HepG2 (cell line): ENCODE measurements around the gene ERBB3. TPM values are rescaled to one million over a fixed set of nuclear protein-coding genes. Genes with fewer than 3 reads are reported as not detected.

ENCODE experiments used
- ADNP ChIP-seq: sonication (generic); formaldehyde crosslinking; IDR thresholded peaks from 2 replicates; pipeline ENCODE4 v1.4.0; 2020; ENCODE audit warnings: missing genetic modification reagents
- BRCA1 ChIP-seq: sonication (generic); formaldehyde crosslinking; IDR thresholded peaks from 2 replicates; pipeline ENCODE4 v1.4.0; 2020; ENCODE audit warnings: missing genetic modification reagents
- HNF4A ChIP-seq: sonication (generic); formaldehyde crosslinking; IDR thresholded peaks from 2 replicates; pipeline ENCODE4 v1.4.0; 2020; ENCODE audit warnings: missing genetic modification reagents
- NFE2L1 ChIP-seq: sonication (generic); formaldehyde crosslinking; IDR thresholded peaks from 2 replicates; pipeline ENCODE4 v1.4.0; 2020; ENCODE audit warnings: missing genetic modification reagents, mild to moderate bottlenecking, borderline replicate concordance
- PAF1 ChIP-seq: IDR thresholded peaks from 2 replicates; pipeline ENCODE4 v1.6.1; 2016; ENCODE audit warnings: missing genetic modification reagents, missing compliant biosample characterization
- RXRB ChIP-seq: IDR thresholded peaks from 2 replicates; pipeline ENCODE4 v1.6.1; 2016; ENCODE audit warnings: borderline replicate concordance, missing genetic modification reagents, missing compliant biosample characterization
- SIX1 ChIP-seq: sonication (generic); formaldehyde crosslinking; IDR thresholded peaks from 2 replicates; pipeline ENCODE4 v1.4.0; 2020; ENCODE audit warnings: missing genetic modification reagents, borderline replicate concordance
- SOX5 ChIP-seq: IDR thresholded peaks from 2 replicates; pipeline ENCODE4 v1.6.1; 2016; ENCODE audit warnings: borderline replicate concordance
- SRSF1 ChIP-seq: fragments of 200-400 bp; formaldehyde crosslinking; optimal IDR thresholded peaks from 2 replicates; pipeline ENCODE3; 2017; ENCODE audit warnings: mild to moderate bottlenecking, low read depth, low read length, moderate library complexity
- ZNF652 ChIP-seq: IDR thresholded peaks from 2 replicates; pipeline ENCODE4 v1.6.1; 2016; ENCODE audit warnings: low read depth, borderline replicate concordance
- polyA plus RNA-seq, 8 experiments: library from polyadenylated mRNA; depleted of rRNA in 3 of 8; stranded (reverse) in 7 of 8; unstranded in 1 of 8; fragments of >200 nt; fragmentation: Illumina TruSeq in 4 of 8; extraction: Trizol in 4 of 8; gene quantifications; 2 replicates each; pipeline versions ENCODE4 v1.2.1 to v1.2.3, GENCODE V29; 2011 to 2016; ENCODE audit warnings: low read depth in 4 of 8, missing spikeins in 1 of 8, mixed read lengths in 1 of 8; ENCODE audit not compliant: insufficient read depth in 1 of 8
- total RNA-seq, 5 experiments: library from RNA; depleted of rRNA; stranded (reverse); fragments of >200 nt; fragmentation: Illumina TruSeq; extraction: Trizol; gene quantifications; 2 replicates each; pipeline ENCODE4 v1.2.3, GENCODE V29; 2016; ENCODE audit warnings: low read depth in 1 of 5
- TF ChIP-seq, protein P1 (sequence below): IDR thresholded peaks from 2 replicates; pipeline ENCODE4 v1.6.1; 2018; ENCODE audit warnings: missing genetic modification reagents, mild to moderate bottlenecking, missing compliant biosample characterization
- TF ChIP-seq, protein P2 (sequence below): sonication (generic); formaldehyde crosslinking; IDR thresholded peaks from 2 replicates; pipeline ENCODE4 v1.5.1; 2020; ENCODE audit warnings: mild to moderate bottlenecking, missing genetic modification reagents, moderate library complexity
- TF ChIP-seq, protein P3 (sequence below): IDR thresholded peaks from 2 replicates; pipeline ENCODE4 v1.4.0; 2020; ENCODE audit warnings: mild to moderate bottlenecking, missing genetic modification reagents
- TF ChIP-seq, protein P4 (sequence below): sonication (generic); formaldehyde crosslinking; IDR thresholded peaks from 2 replicates; pipeline ENCODE4 v1.9.0; 2021; ENCODE audit warnings: missing genetic modification reagents, borderline replicate concordance
- TF ChIP-seq, protein P5 (sequence below): sonication (generic); formaldehyde crosslinking; IDR thresholded peaks from 2 replicates; pipeline ENCODE4 v1.4.0; 2020; ENCODE audit warnings: missing genetic modification reagents, mild to moderate bottlenecking, borderline replicate concordance
- TF ChIP-seq, protein P6 (sequence below): sonication (generic); formaldehyde crosslinking; IDR thresholded peaks from 2 replicates; pipeline ENCODE4 v1.4.0; 2020; ENCODE audit warnings: missing genetic modification reagents

The ERBB3 gene
- total and polyA plus RNA-seq, 2 of the 13 experiments (the other 11 are each of a cell fraction or from before 2014, with no cell fraction given) = 93.6 to 358 TPM

DNA sequence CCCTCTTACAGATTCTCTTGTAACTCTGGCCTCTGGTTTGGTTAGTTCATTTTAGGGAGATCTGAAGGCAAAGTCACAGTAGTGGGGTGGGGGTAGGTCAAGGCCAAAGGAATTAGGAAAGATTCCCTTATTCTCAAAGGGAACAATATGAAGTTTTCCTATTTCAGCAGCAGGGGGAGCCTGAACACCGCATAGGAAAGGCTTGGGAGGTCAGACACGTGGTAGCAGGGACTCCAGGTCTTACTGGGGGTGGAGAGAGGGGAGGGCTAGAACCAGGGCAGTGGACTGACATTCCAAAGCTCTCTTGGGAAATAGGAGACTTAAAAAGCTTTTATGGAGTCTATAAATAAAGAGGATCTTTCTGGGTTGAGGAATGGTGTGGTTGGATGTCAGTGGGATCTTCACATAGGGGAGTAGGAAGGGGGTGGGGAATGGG lies 39.4 kb downstream of the ERBB3 start (continued):
- TF ChIP-seq, protein P1, sequence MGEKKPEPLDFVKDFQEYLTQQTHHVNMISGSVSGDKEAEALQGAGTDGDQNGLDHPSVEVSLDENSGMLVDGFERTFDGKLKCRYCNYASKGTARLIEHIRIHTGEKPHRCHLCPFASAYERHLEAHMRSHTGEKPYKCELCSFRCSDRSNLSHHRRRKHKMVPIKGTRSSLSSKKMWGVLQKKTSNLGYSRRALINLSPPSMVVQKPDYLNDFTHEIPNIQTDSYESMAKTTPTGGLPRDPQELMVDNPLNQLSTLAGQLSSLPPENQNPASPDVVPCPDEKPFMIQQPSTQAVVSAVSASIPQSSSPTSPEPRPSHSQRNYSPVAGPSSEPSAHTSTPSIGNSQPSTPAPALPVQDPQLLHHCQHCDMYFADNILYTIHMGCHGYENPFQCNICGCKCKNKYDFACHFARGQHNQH = 0 out of 2 replicates have a peak, but pooled peaks have one; percentile 18
- TF ChIP-seq RXRB (CRISPR knock-in tag) (peak; percentile 82), NFE2L1 (CRISPR knock-in tag) (no peak), ZNF652 (CRISPR knock-in tag) (peak; percentile 51; the same call in 1 of the 2 replicates), SIX1 (CRISPR knock-in tag) (no peak), PAF1 (CRISPR knock-in tag) (no peak), SRSF1 (no peak), BRCA1 (CRISPR knock-in tag) (no peak), HNF4A (CRISPR knock-in tag) (peak; percentile 25), SOX5 (CRISPR knock-in tag) (peak; percentile 22; the same call in 1 of the 2 replicates), ADNP (CRISPR knock-in tag) (no peak)
- TF ChIP-seq, protein P2, sequence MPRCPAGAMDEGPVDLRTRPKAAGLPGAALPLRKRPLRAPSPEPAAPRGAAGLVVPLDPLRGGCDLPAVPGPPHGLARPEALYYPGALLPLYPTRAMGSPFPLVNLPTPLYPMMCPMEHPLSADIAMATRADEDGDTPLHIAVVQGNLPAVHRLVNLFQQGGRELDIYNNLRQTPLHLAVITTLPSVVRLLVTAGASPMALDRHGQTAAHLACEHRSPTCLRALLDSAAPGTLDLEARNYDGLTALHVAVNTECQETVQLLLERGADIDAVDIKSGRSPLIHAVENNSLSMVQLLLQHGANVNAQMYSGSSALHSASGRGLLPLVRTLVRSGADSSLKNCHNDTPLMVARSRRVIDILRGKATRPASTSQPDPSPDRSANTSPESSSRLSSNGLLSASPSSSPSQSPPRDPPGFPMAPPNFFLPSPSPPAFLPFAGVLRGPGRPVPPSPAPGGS = no peak
- TF ChIP-seq, protein P3, sequence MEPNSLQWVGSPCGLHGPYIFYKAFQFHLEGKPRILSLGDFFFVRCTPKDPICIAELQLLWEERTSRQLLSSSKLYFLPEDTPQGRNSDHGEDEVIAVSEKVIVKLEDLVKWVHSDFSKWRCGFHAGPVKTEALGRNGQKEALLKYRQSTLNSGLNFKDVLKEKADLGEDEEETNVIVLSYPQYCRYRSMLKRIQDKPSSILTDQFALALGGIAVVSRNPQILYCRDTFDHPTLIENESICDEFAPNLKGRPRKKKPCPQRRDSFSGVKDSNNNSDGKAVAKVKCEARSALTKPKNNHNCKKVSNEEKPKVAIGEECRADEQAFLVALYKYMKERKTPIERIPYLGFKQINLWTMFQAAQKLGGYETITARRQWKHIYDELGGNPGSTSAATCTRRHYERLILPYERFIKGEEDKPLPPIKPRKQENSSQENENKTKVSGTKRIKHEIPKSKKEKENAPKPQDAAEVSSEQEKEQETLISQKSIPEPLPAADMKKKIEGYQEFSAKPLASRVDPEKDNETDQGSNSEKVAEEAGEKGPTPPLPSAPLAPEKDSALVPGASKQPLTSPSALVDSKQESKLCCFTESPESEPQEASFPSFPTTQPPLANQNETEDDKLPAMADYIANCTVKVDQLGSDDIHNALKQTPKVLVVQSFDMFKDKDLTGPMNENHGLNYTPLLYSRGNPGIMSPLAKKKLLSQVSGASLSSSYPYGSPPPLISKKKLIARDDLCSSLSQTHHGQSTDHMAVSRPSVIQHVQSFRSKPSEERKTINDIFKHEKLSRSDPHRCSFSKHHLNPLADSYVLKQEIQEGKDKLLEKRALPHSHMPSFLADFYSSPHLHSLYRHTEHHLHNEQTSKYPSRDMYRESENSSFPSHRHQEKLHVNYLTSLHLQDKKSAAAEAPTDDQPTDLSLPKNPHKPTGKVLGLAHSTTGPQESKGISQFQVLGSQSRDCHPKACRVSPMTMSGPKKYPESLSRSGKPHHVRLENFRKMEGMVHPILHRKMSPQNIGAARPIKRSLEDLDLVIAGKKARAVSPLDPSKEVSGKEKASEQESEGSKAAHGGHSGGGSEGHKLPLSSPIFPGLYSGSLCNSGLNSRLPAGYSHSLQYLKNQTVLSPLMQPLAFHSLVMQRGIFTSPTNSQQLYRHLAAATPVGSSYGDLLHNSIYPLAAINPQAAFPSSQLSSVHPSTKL = peak; percentile 52
- TF ChIP-seq, protein P4, sequence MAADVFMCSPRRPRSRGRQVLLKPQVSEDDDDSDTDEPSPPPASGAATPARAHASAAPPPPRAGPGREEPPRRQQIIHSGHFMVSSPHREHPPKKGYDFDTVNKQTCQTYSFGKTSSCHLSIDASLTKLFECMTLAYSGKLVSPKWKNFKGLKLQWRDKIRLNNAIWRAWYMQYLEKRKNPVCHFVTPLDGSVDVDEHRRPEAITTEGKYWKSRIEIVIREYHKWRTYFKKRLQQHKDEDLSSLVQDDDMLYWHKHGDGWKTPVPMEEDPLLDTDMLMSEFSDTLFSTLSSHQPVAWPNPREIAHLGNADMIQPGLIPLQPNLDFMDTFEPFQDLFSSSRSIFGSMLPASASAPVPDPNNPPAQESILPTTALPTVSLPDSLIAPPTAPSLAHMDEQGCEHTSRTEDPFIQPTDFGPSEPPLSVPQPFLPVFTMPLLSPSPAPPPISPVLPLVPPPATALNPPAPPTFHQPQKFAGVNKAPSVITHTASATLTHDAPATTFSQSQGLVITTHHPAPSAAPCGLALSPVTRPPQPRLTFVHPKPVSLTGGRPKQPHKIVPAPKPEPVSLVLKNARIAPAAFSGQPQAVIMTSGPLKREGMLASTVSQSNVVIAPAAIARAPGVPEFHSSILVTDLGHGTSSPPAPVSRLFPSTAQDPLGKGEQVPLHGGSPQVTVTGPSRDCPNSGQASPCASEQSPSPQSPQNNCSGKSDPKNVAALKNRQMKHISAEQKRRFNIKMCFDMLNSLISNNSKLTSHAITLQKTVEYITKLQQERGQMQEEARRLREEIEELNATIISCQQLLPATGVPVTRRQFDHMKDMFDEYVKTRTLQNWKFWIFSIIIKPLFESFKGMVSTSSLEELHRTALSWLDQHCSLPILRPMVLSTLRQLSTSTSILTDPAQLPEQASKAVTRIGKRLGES (CRISPR knock-in tag) = no peak
- TF ChIP-seq, protein P5, sequence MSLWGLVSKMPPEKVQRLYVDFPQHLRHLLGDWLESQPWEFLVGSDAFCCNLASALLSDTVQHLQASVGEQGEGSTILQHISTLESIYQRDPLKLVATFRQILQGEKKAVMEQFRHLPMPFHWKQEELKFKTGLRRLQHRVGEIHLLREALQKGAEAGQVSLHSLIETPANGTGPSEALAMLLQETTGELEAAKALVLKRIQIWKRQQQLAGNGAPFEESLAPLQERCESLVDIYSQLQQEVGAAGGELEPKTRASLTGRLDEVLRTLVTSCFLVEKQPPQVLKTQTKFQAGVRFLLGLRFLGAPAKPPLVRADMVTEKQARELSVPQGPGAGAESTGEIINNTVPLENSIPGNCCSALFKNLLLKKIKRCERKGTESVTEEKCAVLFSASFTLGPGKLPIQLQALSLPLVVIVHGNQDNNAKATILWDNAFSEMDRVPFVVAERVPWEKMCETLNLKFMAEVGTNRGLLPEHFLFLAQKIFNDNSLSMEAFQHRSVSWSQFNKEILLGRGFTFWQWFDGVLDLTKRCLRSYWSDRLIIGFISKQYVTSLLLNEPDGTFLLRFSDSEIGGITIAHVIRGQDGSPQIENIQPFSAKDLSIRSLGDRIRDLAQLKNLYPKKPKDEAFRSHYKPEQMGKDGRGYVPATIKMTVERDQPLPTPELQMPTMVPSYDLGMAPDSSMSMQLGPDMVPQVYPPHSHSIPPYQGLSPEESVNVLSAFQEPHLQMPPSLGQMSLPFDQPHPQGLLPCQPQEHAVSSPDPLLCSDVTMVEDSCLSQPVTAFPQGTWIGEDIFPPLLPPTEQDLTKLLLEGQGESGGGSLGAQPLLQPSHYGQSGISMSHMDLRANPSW (CRISPR knock-in tag) = no peak
- TF ChIP-seq, protein P6, sequence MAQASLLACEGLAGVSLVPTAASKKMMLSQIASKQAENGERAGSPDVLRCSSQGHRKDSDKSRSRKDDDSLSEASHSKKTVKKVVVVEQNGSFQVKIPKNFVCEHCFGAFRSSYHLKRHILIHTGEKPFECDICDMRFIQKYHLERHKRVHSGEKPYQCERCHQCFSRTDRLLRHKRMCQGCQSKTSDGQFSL (CRISPR knock-in tag) = 0 out of 2 replicates have a peak, but pooled peaks have one; percentile 25
